OCI-LY7 (cell line): ENCODE data around the gene TRAPPC10.
"Not testable (repeated sequence)": the region's sequence is repeated elsewhere in the genome, so short reads cannot be mapped to it uniquely, and the experiment has no call there.

Source experiments
- CTCF ChIP-seq: fragments of 200-600 bp; sonication (generic); conservative IDR thresholded peaks from 2 replicates; pipeline ENCODE4 v1.5.1; 2014; ENCODE audit warnings: mild to moderate bottlenecking, antibody characterized with exemption, low read length, moderate library complexity, mixed read lengths
- EZH2phosphoT487 ChIP-seq: fragments of 200-600 bp; sonication (generic); IDR thresholded peaks from 2 replicates; pipeline ENCODE4 v1.6.1; 2018; ENCODE audit warnings: low read depth, borderline replicate concordance, mild to moderate bottlenecking, mixed run types, antibody characterized with exemption, low read length, moderate library complexity, mixed read lengths

- not testable (repeated sequence) for TF ChIP-seq EZH2phosphoT487, CTCF
These were observed 131.3 kb downstream of the TRAPPC10 start for GRCh38 chr21:44143380-44143779.
